Hair follicular keratinocyte (primary cell): ENCODE results near the gene TRIM7. TPM values are rescaled to one million over a fixed set of nuclear protein-coding genes. Genes with fewer than 3 reads are reported as not detected.

ENCODE experiments used
- total RNA-seq: library from RNA; depleted of rRNA; stranded (reverse); fragments of >200 nt; gene quantifications from 2 replicates; pipeline ENCODE4 v1.2.3, GENCODE V29; 2015

Gene TRIM7
- total RNA-seq, result 56.8 and 64.7 TPM in 2 replicates

DNA sequence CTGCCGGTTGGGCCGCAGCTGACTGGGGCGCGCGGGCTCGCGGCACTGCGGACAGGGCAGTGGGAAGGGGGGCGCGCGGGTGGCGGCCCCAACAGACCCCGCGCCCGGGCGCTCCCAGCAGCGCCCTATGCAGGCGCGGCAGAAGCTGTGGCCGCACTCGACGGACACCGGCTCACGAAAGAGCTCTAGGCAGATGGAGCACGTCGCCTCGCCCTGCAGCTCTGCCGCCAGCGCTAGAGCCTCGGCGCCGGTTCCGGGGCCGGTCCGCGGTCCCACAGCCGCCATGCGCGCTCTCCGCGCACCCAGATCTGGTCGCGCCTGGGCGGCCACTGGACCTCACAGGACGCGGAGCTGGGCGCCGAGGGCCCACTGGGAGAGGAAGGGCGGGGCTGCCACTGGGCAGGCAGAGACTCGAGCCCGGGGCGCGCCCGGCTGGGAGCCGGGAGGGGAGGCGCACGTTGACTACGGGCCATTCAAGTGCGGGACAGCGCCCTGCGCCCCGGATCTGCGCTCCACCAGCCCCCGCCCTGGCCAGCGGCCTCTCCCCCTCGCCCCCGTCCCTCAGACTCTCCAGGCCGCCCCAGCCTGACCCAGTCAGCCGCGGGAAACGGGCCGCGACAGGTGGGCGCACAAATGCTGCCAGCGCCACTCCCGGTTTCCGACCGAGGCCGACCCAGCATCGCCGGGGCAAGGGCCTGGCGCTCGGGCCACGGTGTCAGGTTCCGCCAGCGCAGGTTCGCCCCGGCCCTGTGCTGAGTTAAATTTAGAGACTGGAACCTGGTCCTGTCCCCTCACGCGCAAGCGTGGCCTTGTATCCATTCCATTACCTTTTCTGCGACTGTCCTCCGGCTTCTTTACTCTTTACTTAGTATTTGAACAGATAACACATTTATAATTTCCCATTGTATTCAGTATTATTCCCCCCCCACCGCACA lies at the start of gene TRIM7:
Gene TRIM7 (minus strand): TSS at position 371 of the 935 bp plus-strand sequence. CDS start 86 bp downstream, at position 285.

DNA sequence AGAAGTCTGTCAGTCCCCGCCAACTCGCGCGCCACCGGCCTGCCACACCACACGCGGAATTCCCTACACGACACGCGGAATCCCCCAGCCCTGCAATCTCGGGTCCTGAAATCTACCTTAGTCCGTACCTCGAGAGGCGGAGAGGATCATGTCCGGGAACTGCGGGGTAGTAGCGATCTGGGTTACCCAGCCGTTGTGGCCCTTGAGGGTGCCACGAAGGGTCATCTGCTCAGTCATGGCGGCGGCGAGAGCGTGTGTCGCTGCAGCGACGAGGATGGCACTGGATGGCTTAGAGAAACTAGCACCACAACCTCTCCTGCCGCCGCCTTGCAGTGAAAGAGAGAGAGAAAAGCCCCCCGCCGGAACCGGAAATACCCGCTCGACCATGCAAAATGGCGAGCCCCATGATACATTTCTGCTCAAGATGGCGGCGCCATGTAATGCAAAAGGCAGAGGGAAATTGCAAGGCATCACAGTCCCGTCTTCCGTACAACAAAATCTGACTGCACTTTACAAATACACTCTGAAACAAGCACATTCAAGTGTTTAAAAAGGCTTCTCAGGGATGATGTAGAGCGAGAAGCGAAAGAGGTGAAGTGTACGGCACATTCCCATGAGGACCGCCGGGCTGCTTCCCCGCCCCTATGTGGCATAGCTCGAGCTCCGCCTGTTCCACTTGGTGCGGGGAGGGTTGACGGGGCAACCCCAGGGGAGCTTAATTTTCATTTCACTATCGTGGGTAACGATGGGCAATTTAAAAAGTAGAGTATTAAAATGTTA lies 38.8 kb upstream of the TRIM7 start, which contains the start of gene RACK1:
Gene RACK1 (minus strand): TSS at position 343 of the 780 bp plus-strand sequence. CDS start 106 bp downstream, at position 237.

DNA sequence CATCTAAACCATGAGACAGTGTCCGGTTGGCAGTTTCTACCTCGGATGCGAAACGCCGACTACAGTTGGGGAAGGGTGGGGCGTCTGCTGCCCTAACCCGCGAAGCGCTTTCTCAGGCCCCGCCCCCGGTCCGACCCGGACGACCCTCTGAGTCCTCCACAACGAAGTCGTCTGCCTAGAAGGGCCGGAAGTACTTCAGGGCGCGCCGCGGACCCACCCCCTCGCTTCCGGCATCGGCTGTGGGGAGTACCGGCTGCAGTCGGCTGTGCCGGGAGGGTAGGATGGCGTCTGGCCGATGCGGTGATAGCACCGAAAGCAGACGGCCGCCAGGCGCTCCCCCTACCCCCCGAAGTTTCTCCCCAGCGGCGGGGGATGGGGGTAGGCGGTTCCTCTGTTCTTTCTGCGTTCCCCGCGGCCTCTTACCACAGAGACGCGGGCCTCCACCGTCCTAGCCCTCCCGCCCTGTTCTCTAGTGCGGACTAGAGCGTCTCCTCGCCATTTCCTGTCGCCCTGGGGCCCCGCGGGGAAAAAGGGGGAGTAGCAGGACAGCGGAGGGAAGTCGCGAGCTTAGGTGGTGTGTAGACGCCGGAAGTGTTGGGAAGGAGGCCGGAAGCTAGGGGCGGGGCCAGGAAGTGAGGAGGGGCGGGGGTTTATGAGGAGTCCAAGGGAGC lies 18.2 kb upstream of the TRIM7 start, which contains the start of gene TRIM41:
Gene TRIM41 (plus strand): TSS at position 224 of the 671 bp plus-strand sequence. CDS start 719 bp downstream, outside the sequence.

DNA sequence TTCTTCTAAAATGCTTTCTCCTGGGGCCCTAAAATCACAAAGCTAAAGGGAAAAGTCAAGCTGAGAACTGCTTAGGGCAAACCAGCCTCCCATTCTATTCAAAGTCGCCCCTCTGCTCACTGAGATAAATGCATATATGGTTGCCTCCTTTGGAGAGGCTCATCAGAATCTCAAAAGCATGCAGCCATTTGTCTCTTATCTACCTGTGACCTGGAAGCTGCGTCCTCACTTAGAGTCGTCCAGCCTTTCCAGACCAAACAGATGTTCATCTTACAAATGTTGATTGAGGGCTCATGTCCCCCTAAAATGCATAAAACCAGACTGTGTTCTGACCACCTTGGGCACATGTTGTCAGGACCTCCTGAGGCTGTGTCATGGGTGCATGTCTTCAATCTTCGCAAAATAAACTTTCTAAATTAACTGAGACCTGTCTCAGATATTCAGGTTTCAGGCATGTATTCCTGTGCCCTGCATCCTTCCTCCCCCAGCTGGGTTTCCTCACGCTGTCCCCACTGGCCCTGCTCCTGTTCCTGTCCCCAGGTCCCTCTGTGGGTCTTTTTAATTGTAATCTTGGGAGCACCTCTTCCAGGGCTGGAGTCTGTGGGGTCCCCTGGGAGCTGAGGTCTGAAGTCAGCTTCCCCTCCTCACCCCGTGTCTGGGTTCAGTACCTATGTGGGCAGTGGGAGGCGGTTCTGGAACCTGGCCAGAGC lies 57.9 kb downstream of the TRIM7 start, which contains the start of gene OR2V2:
Gene OR2V2 (plus strand): TSS at position 660 of the 710 bp plus-strand sequence. CDS start 7,357 bp downstream, outside the sequence.

Other genes starting within 250 kb of the TRIM7 start
- gene BTNL3, start 216.3 kb downstream of the TRIM7 start, total RNA-seq, result not detected in 2 replicates
- not detected in 2 replicates for gene BTNL9, start 164.9 kb downstream of the TRIM7 start, total RNA-seq
- gene OR2V1, start 74.0 kb downstream of the TRIM7 start, total RNA-seq, result not detected in 2 replicates
- not detected in 2 replicates for gene OR2V2, start 57.6 kb downstream of the TRIM7 start, total RNA-seq
- gene TRIM41, start 18.1 kb upstream of the TRIM7 start, total RNA-seq, result 14.0 and 14.2 TPM in 2 replicates
- gene RACK1, start 38.7 kb upstream of the TRIM7 start, total RNA-seq, result 2,722 and 3,590 TPM in 2 replicates
- 1.0 and 2.3 TPM in 2 replicates for gene TRIM52, start 55.9 kb upstream of the TRIM7 start, total RNA-seq
- gene OR4F3, start 162.1 kb upstream of the TRIM7 start, total RNA-seq, result not detected in 2 replicates